ENCODE data around the gene LCN12. TPM values are rescaled to one million over a fixed set of nuclear protein-coding genes. Genes with fewer than 3 reads are reported as not detected.
"Not testable (repeated sequence)": the region's sequence is repeated elsewhere in the genome, so short reads cannot be mapped to it uniquely, and the experiment has no call there.

LCN12 gene
- total and polyA plus RNA-seq, 11 donors = 0.46 to 23.7 (median 4.2) TPM

- H3K4me1 ChIP-seq = peaks cover 0 to 60% (median 12%) of the 10 kb centered on the region in 12 donors
- no peaks in the 10 kb centered on the region for H3K36me3 ChIP-seq
- WGBS, 4 donors = 70 to 78% (median 73%) methylated on average over 10 of the region's 10 CpGs
- H3K27me3 ChIP-seq = peaks cover 0 to 22% (median 0%) of the 10 kb centered on the region in 9 donors
- no peak for DNase-seq
- H3K9me3 ChIP-seq = peaks cover 0 to 6% (median 0%) of the 10 kb centered on the region in 12 donors
- no peak overlapping the region for H3K4me3 ChIP-seq
- intact Hi-C loops (cut with DNase I) = no loop called here
- peak overlapping the region in 1 of 12 donors; percentile 84 for H3K27ac ChIP-seq
- no peak for ATAC-seq
- no peak for TF ChIP-seq POLR2A (IDR thresholded peaks at IDR 0.05)
- TF ChIP-seq CTCF (IDR thresholded peaks at IDR 0.05) = no peak
These were observed 48.3 kb downstream of the LCN12 start for GRCh38 chr9:137000177-137000930.

- ATAC-seq (no peak), DNase-seq (no peak)
- Histone ChIP-seq H3K9me3 (peaks cover 0 to 6% (median 0%) of the 10 kb centered on the region in 12 donors), H3K4me3 (no peak overlapping the region), H3K36me3 (no peaks in the 10 kb centered on the region), H3K27ac (no peak overlapping the region), H3K4me1 (peaks cover 0 to 50% (median 0%) of the 10 kb centered on the region in 12 donors), H3K27me3 (peaks cover 0 to 5% (median 0%) of the 10 kb centered on the region in 9 donors)
- intact Hi-C loops (cut with DNase I) = no loop called here
- TF ChIP-seq CTCF (IDR thresholded peaks at IDR 0.05) = no peak
- TF ChIP-seq POLR2A (IDR thresholded peaks at IDR 0.05) = no peak
- 85 to 88% (median 87%) methylated on average over 20 of the region's 20 CpGs for WGBS, 4 donors
These were observed 50.0 kb downstream of the LCN12 start for GRCh38 chr9:137001857-137002645.

GRCh38 chr9:137002646-137003041 lies 50.6 kb downstream of the LCN12 start:
- 84 to 90% (median 85%) methylated on average over 9 to 10 of the region's 10 CpGs for WGBS, 4 donors
- peaks cover 0 to 44% (median 0%) of the 10 kb centered on the region in 12 donors for H3K4me1 ChIP-seq
- TF ChIP-seq CTCF (IDR thresholded peaks at IDR 0.05) = no peak
- TF ChIP-seq POLR2A (IDR thresholded peaks at IDR 0.05) = no peak
- no peak overlapping the region for H3K27ac ChIP-seq
- H3K9me3 ChIP-seq = peaks cover 0 to 6% (median 0%) of the 10 kb centered on the region in 12 donors
- peaks cover 0 to 5% (median 0%) of the 10 kb centered on the region in 9 donors for H3K27me3 ChIP-seq
- H3K4me3 ChIP-seq = no peak overlapping the region
- H3K36me3 ChIP-seq = peaks cover 0 to 2% (median 0%) of the 10 kb centered on the region in 9 donors
- intact Hi-C loops (cut with DNase I) = no loop called here
- ATAC-seq (no peak), DNase-seq (no peak)

- peaks cover 0 to 11% (median 0%) of the 10 kb centered on the region in 9 donors for H3K36me3 ChIP-seq
- DNase-seq; ATAC-seq; H3K4me3 ChIP-seq; H3K27ac ChIP-seq; intact Hi-C loops (cut with DNase I); H3K9me3 ChIP-seq; H3K27me3 ChIP-seq: not testable (repeated sequence)
- peak; percentile 8 to 48 (median 28) for TF ChIP-seq CTCF (IDR thresholded peaks at IDR 0.05)
- H3K4me1 ChIP-seq = peaks cover 0 to 28% (median 0%) of the 10 kb centered on the region in 12 donors
- 34 to 47% (median 43%) methylated on average over 17 of the region's 17 CpGs for WGBS, 4 donors
These were observed 52.2 kb downstream of the LCN12 start for GRCh38 chr9:137004285-137004684.

Measured in heart left ventricle (tissue), 16 donors.